Fibroblast of skin of back (primary cell): ENCODE measurements around the gene AMIGO2. TPM values are rescaled to one million over a fixed set of nuclear protein-coding genes. Genes with fewer than 3 reads are reported as not detected.
"Not testable (repeated sequence)": the region's sequence is repeated elsewhere in the genome, so short reads cannot be mapped to it uniquely, and the experiment has no call there.

Source experiments
- DNase-seq: peaks from one replicate; pipeline ENCODE4 v3.0.0-alpha.2; 2013
- polyA plus RNA-seq, 2 experiments: library from polyadenylated mRNA; unstranded; fragments of 120-200 nt; gene quantifications; one replicate each; pipeline ENCODE4 v1.2.1, GENCODE V29; 2013; ENCODE audit not compliant: insufficient read length in 2 of 2

Gene AMIGO2
- polyA plus RNA-seq (2013, experiment 1 of 2; ENCODE audit: insufficient read length): 204 TPM
- 234 TPM for polyA plus RNA-seq (2013, experiment 2 of 2; ENCODE audit: insufficient read length)

- DNase-seq: peak; percentile 79
Measured at GRCh38 chr12:47079468-47079980, at the start of gene AMIGO2, which contains the start of gene PCED1B. AMIGO2 (minus strand) TSS chr12:47079959; CDS start chr12:47079002, 957 bp downstream. PCED1B (plus strand) TSS chr12:47079621; CDS start chr12:47235064, 155,443 bp downstream.

DNA sequence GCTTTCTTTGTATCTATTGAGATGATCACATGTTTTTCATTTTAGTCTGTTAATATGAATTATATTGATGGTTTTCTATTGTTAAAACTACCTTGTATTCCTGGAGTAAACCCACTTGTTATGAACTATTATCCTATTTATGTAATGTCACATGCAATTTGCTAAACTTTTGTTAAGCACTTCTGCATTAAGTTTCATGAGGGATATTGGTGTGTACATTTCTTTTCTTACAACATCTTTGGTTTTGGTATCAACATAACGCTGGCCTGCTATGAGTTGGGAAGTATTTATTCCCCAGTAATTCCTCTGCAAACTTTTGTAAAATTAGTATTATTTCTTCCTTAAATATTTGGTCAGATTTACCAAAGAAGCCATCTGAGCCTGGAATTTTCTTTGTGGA is 46.5 kb upstream of the AMIGO2 start:
- DNase-seq: no peak

GRCh38 chr12:47124451-47124850 is 44.7 kb upstream of the AMIGO2 start:
- DNase-seq: peak; percentile 67

- DNase-seq: peak; percentile 41
Measured at GRCh38 chr12:47123730-47124129, 44.0 kb upstream of the AMIGO2 start.

DNA sequence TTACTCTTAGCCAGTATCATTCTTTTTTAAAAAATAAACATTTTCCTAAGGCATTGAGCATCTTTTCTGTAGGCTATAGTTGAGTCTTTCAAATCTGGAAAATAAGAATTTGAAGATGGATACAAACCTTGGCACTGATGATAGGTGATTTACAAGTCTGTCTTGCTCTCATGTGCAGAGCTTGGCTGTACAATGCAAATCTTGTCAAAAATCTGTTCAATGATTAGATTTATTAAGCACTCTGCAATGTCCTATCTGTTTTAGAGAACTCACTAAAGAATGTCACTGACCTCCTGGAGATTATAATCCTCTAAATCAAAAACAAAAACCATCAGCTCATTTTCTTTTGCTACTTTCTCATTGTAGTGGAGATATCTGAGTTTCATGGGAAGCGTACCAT is 42.8 kb upstream of the AMIGO2 start:
- DNase-seq: no peak

DNA sequence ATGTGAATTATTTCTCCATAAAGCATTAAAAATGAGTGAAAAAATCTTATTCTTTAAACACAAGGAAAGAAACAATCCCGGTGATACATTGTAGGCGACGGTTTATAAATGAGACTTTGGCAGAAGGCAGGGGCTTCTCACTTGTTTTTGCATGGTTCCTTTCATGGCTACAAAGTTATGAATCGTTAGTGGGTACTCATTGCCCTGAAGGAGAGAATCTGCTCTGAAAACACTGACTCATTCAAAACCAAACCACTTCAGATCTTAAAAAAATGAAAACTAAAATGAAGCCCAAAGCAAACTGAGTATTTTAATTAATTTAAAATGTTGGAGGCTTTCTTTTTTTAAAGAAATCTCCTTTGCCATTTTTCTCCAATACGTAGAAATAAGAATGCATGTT is 41.4 kb upstream of the AMIGO2 start:
- DNase-seq: peak; percentile 85

DNA sequence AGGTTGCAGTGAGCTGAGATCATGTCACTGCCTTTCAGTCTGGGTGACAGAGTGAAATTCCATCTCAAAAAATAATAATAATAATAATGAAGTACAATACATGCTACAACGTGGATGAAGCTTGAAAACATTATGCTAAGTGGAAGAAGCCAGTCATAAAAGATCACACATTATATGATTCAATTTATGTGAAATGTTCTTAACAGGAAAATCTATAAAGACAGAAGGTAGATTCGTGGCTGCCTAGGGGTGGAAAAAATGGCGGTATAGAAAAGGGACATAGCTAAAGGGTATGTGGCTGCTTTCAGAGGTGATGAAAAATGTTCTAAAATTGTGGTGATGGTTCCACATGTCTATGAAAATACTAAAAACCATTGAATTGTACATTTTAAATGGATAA is 41.0 kb upstream of the AMIGO2 start:
- no peak for DNase-seq

GRCh38 chr12:47117305-47117704 is 37.5 kb upstream of the AMIGO2 start:
- DNase-seq: not testable (repeated sequence)

- no peak for DNase-seq
Measured at GRCh38 chr12:47114481-47114892, 34.7 kb upstream of the AMIGO2 start.

- DNase-seq: no peak
Measured at GRCh38 chr12:47112679-47113078, 32.9 kb upstream of the AMIGO2 start.

DNA sequence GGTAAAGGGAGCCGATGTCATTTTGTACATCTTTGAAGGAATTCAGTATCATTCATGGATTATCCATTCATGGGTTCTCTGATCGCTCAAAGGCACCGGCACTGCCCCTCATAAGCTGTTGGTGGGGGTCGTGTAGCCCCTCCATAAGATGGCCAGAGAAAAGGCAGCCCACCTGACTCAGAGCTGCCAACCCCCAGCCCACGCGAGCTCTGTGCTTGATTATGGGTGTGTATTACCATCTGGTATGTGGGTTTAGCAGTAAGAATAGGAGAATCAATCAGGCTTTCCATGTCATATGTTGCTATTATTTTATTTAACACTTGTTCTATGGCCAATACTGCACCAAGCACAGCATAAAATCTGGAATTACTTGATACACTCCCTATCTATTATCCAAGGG is 32.1 kb upstream of the AMIGO2 start:
- no peak for DNase-seq

DNA sequence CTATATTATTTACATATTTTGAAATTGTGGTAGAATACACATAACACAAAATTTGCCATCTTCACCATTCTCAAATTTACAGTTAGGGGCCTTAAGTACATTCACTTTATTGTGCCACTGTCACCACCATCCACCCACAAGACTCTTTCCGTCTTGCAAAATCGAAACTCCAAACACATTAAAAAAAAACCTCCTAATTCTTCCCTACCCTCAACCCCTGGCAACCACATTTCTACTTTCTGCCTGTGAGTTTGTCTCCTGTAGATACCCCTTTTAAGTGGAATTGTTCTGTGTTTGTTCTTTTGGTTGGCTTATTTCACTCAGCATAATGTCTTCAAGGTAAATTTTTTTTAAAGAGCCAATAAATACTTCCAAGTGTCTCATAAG is 31.6 kb upstream of the AMIGO2 start:
- no peak for DNase-seq

DNA sequence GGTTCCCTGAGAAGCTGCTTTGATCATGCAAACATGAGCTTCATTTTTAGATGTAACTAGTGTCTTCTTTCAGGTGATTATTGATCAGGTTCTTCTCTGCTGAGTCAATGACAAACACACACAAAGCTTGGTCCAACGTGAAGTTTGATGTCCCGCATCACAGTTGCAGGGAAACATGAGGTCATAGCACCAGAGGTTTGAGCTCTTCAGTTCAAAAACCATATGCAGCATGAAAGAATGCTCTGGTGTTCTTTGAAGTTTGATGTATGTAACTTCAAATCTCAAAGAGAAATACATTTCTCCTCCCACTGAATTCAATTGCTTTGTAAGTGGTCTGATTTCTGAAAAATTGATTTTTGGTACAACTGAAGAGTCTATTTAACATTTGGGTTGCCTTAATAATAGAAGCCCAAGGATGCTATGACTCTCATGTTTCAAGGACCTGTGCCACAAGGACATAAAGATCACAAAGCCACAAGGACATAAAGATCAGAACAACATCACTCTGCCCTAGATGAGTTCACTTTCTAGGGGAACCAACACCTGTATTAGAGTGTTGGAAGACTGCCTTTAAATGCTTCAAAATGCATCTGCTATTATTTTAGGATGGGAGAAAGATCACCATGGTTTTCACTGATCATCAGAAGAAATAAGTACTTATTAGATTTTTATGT is 31.1 kb upstream of the AMIGO2 start:
- no peak for DNase-seq

DNA sequence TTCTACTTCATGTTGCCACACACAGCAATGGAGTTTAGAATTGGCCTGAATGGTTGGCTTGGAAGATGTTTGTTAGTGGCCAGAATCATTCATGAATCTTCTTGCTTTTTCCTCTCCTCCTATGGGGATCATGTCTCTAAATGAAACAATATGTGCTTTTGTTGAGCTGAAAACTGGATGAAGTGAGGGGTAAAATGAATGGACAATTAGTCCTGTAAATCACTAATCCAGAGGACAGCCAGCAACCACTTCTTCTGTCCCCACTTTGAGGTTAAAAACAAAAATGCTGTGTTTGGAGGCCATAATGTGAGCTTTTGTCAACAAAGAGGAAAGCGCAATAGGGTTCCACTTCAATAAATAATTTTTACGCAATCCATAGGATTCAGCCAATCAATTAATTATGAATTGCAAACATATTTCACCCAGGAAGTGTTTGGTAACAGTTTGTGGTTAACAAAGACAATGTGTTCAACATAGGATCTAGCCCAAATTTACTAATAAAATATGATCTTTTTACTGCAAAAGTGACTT is 30.3 kb upstream of the AMIGO2 start:
- no peak for DNase-seq

DNA sequence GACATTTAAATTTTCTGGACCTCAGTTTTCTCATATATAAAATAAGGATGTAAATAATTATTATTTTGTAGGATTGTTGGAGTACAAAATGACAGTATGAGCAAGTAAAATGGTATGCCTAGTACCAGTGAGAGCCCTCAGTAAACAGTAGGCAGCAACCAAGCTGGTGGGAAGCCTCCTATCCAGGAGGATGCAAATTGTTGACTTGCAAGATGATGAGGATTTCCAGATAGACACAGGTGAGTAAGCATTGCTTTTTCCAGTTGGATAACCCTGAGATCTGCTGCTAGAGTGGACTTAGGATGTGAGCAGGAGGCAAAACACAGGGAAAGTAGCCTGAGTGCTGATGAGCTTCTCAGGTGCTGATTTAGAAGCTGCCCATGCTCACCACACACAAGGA is 28.2 kb upstream of the AMIGO2 start:
- no peak for DNase-seq

GRCh38 chr12:47107446-47107845 is 27.7 kb upstream of the AMIGO2 start:
- DNase-seq: no peak

- DNase-seq: no peak
Measured at GRCh38 chr12:47105914-47106674, 26.3 kb upstream of the AMIGO2 start.

DNA sequence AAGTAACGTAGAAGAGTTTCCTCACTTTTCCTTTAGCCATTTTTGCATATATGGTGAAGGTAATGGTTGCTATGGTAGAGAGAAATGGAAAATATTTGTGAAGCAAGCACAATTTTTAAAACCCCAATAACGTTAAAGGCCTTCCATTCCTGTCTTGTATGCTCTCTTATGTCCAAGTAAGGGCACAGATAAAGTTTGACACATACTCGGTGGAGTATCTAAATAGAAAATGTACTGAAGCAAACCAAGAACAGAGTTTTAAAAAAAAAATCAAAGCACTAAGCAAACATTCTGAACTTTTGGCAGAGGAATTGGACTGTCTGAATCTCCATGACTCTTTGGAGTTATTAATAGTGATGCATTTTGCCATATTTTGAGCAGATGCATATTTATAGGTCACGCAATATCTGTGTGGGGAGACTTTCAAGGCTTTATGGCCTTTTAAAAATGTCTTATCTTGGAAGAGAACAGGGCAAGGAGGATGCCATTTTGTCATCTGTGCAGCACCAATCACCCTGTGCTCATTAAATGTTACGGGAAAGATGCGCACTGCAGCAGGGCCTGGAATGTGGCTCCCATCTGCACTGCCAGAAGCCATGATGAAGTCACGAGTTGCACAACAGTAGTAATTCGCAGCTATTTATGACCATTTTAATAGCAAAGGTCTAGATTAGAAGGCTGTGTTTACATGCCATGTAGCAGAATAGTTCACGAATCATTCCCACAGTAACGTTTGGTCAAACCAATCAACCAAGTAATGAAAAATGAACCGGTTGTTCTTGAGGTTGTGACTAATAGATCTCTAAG is 23.3 kb upstream of the AMIGO2 start:
- peak; percentile 79 for DNase-seq

DNA sequence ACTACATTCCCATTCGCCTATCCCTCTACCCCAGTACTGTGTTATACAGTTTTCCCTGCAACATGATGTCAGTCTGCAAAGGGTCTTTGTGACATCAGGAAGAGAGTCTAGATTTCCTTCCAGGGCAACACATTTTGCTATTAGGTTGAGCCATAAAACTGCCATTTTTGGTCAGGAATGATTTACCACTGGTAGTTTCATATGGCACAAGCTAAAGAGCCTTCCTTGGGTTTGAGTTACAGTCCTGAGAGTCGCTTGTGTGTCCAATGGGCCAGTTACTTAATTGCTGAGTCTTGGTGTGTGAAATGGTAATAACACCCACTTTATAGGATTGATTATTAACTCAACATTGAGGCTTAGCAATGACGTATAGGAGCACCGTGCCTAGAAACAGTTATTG is 22.6 kb upstream of the AMIGO2 start:
- DNase-seq: no peak

DNA sequence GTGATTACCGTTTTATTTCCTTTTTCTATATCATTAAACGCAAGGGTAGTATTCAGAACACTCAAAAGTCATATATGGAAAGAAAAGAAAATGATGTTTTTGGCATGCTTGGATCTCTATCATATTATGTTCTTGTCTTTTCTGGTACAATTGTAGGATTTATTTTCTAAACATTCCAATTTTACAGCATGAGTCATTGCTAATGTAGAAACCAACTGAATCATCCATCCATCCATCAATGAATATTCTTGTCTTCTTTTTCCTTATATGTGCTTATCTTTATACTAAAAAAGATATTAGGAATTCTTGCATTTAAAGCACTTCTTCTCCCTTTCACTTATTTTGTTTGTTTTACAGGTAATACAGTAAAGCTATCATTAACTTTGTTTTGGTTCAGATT is 20.4 kb upstream of the AMIGO2 start:
- peak; percentile 62 for DNase-seq

- no peak for DNase-seq
Measured at GRCh38 chr12:47099610-47100009, 19.9 kb upstream of the AMIGO2 start.

- no peak for DNase-seq
Measured at GRCh38 chr12:47098099-47098498, 18.3 kb upstream of the AMIGO2 start.
